ENCODE data around the gene SPATA31A5. TPM values are rescaled to one million over a fixed set of nuclear protein-coding genes. Genes with fewer than 3 reads are reported as not detected.
"Not testable (repeated sequence)": the region's sequence is repeated elsewhere in the genome, so short reads cannot be mapped to it uniquely, and the experiment has no call there.

Gene SPATA31A5
- total RNA-seq (not detected in 2 replicates), polyA plus RNA-seq (not detected in 2 replicates), polyA minus RNA-seq (ENCODE audit: low replicate concordance) (not detected in 2 replicates)
- polyA plus RNA-seq (2012), result not detected in 2 replicates

DNA sequence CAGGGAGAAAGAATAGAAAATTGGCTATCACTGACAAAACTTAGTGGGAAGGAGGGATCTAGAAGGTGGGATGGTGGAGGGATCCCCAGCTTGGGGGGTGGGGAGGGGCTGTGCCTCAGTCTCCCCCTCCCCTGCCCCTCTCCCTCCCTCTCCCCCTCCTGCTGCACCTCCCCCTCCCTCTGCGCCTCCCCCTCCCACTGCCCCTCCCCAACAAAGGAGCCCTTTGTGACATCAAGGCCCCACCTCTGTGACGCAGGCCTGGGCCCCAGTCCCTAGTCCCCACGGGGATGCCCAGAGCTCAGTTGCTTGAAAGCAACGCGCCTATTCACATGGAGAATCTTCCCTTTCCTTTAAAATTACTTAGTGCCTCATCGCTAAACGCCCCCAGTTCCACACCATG is at the start of gene SPATA31A5:
Gene SPATA31A5, plus strand, starts transcription at position 301 of the 400 bp plus-strand sequence. Its CDS starts 29 bp downstream, at position 330.
- H3K36me3 ChIP-seq (ENCODE audit: control insufficient read depth, insufficient read depth, low read length); H3K9ac ChIP-seq (ENCODE audit: insufficient read depth, low read length); H3K9me3 ChIP-seq (ENCODE audit: control insufficient read depth, insufficient read depth, low read depth, low read length); H3K4me1 ChIP-seq (ENCODE audit: control insufficient read depth, extremely low read depth, insufficient read depth, low read length); DNase-seq (ENCODE audit: low read depth in 2 of 2); H3K4me2 ChIP-seq (ENCODE audit: extremely low read depth, insufficient read depth, low read length); H3K27me3 ChIP-seq (ENCODE audit: control insufficient read depth, insufficient read depth, low read length); H3K4me3 ChIP-seq (replicated peaks in 1 of 4; ENCODE audit: control extremely low read depth in 1 of 4, insufficient read depth in 1 of 4, low read depth in 3 of 4, low read length in 4 of 4); H3K79me2 ChIP-seq (ENCODE audit: control insufficient read depth, insufficient read depth, low read length); H4K20me1 ChIP-seq (ENCODE audit: control insufficient read depth, extremely low read depth, insufficient read depth, low read length); H3K27ac ChIP-seq (ENCODE audit: insufficient read depth, low read length); H2AFZ ChIP-seq (ENCODE audit: low read length): not testable (repeated sequence)

DNA sequence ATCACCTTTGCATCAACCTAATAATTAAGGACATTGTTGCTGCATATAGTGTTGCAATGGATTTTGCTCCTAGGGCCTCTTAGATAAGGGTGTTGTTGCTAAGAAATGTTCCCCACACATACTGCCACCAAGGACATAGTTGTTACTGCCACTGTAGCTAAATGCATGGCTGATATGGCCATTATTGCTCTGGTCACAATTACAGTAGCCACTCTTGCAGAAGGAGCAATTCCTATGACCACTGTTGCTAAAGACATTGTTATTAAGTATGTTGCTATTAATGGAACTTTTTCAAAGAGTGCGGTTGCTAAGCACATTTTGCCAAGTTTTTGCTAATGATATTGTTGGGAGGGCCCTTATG is 48.8 kb downstream of the SPATA31A5 start:
- not testable (repeated sequence) for H3K4me2 ChIP-seq (ENCODE audit: extremely low read depth, insufficient read depth, low read length); H3K4me3 ChIP-seq (replicated peaks in 1 of 4; ENCODE audit: control extremely low read depth in 1 of 4, insufficient read depth in 1 of 4, low read depth in 3 of 4, low read length in 4 of 4); H3K79me2 ChIP-seq (ENCODE audit: control insufficient read depth, insufficient read depth, low read length); DNase-seq (ENCODE audit: low read depth in 2 of 2); H3K27ac ChIP-seq (ENCODE audit: insufficient read depth, low read length); H3K9me3 ChIP-seq (ENCODE audit: control insufficient read depth, insufficient read depth, low read depth, low read length); H3K9ac ChIP-seq (ENCODE audit: insufficient read depth, low read length); H3K36me3 ChIP-seq (ENCODE audit: control insufficient read depth, insufficient read depth, low read length); H3K27me3 ChIP-seq (ENCODE audit: control insufficient read depth, insufficient read depth, low read length); H4K20me1 ChIP-seq (ENCODE audit: control insufficient read depth, extremely low read depth, insufficient read depth, low read length); H2AFZ ChIP-seq (ENCODE audit: low read length); H3K4me1 ChIP-seq (ENCODE audit: control insufficient read depth, extremely low read depth, insufficient read depth, low read length)

DNA sequence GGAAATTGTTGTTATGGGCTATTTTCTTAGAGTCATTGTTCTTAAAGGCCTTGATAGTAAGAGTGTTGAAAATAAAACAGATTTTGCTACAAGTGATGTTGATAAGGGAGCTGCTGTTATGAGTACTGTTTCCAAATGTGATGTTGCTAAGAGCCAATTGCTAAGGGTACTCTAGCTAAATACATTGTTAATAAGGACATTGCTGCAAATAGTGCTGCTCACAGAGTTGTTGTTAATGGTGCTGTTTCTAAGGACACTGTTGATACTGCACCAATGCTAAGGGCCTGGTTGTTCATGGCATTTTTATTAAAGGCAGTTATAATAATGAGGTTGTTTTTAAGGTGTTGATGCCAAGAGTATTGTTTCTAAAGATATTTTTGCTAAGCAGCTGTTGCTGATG is 52.2 kb downstream of the SPATA31A5 start:
- H2AFZ ChIP-seq (ENCODE audit: low read length); H3K27me3 ChIP-seq (ENCODE audit: control insufficient read depth, insufficient read depth, low read length); H3K9ac ChIP-seq (ENCODE audit: insufficient read depth, low read length); H3K4me3 ChIP-seq (replicated peaks in 1 of 4; ENCODE audit: control extremely low read depth in 1 of 4, insufficient read depth in 1 of 4, low read depth in 3 of 4, low read length in 4 of 4); H3K4me1 ChIP-seq (ENCODE audit: control insufficient read depth, extremely low read depth, insufficient read depth, low read length); H3K79me2 ChIP-seq (ENCODE audit: control insufficient read depth, insufficient read depth, low read length); H4K20me1 ChIP-seq (ENCODE audit: control insufficient read depth, extremely low read depth, insufficient read depth, low read length); DNase-seq (ENCODE audit: low read depth in 2 of 2); H3K4me2 ChIP-seq (ENCODE audit: extremely low read depth, insufficient read depth, low read length); H3K36me3 ChIP-seq (ENCODE audit: control insufficient read depth, insufficient read depth, low read length); H3K27ac ChIP-seq (ENCODE audit: insufficient read depth, low read length); H3K9me3 ChIP-seq (ENCODE audit: control insufficient read depth, insufficient read depth, low read depth, low read length): not testable (repeated sequence)
